SK-N-MC (cell line): ENCODE results near the gene STYX.

Experiments used
- EZH2 ChIP-seq: fragments of 200-600 bp; sonication (generic); IDR thresholded peaks from one replicate; pipeline ENCODE4 v1.6.1; 2017; ENCODE audit warnings: antibody characterized with exemption
- FOXP2 ChIP-seq: optimal IDR thresholded peaks from 2 replicates; pipeline ENCODE3; 2011; ENCODE audit warnings: mild to moderate bottlenecking, moderate library complexity; ENCODE audit not compliant: insufficient read depth; ENCODE audit errors: extremely low read length, control extremely low read depth
- POLR2AphosphoS5 ChIP-seq: IDR thresholded peaks from 2 replicates; pipeline ENCODE4 v1.6.1; 2012; ENCODE audit warnings: mild to moderate bottlenecking, low read depth, low read length, borderline replicate concordance

DNA sequence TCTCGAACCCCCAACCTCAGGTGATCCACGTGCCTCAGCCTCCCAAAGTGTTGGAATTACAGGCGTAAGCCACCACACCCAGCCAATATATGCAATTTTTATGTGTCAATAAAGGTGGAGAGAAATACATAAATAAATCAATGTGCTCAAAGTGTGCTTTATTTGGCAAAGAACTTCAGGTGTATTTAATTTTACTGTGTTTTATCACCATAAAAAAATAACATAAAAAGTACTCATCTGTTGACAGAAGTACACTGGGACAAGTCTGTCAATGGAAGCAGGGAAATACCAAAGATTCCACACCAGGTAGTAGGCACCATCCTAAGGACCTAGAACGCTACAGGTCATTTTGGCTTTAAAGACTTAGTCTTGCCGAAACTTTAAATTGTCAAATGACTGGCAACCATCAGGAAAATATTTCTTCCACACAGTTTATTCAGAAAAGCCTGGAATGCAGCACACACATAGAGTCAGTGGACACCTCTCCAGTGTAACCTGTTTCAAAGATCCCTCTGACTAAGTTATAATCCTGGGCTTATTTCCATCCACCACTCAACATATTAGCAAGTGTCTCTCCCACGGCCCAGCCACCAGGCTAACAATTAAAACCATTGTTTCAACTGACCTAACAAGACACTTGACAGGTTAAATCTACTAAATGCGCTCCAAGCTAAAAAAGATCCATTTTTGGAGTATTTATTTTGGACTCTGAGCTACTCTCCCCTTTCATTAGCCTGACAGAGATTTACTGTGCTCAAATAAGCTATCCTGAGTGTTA is 38.8 kb upstream of the STYX start:
- no peak for TF ChIP-seq EZH2
- no peak for TF ChIP-seq POLR2AphosphoS5
- TF ChIP-seq FOXP2 = no peak
